Activated CD4-positive, CD25-positive, alpha-beta regulatory T cell treated with anti-CD3 and anti-CD28 coated beads, Interleukin-2, amount 50 U/mL, for 72 hours (primary cell): Measurements from ENCODE around the gene KCND3.
"Not testable (repeated sequence)": the region's sequence is repeated elsewhere in the genome, so short reads cannot be mapped to it uniquely, and the experiment has no call there.

Experiments used
- DNase-seq: peaks from one replicate; pipeline ENCODE4 v3.0.0; 2021

Gene KCND3

GRCh38 chr1:111802110-111802509 is 187.4 kb downstream of the KCND3 start:
- DNase-seq = no peak

DNA sequence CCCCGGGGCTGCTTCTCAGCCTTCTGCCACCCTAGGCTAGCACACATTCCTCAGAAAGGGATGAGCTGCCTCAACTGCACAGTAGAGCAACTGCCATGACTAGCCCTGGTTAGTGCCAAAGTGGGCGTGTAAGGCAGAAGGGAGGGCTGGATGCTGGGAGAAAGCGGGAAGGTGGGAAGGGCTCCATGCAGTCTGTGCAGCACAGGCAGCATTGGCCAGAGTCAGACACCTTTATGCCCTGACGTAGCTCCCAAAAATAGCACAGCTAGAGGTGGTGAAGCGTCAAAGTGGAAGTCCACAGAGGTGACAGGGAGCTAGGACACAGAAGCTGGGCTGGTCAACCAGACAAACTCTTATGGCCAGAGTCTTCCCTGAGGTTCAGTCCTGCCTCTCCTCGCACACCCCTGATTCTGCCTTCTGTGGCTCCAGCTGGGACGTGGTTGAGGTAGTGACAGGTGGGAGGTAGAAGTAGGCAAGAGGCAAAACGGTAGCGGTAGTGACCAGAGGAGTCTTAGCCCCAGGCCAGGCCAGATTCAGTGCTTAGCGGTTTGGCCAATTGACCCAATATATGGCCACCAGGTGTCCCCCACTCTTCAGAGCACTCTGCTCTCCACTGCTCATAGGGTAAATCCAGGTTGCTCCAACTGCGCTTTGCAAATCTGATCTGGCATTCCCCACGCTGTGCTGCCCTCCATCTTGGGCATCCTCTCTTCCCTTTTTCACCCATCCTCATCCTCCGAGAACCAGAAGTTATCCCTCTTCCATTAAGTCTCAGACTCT is 188.2 kb downstream of the KCND3 start:
- DNase-seq = no peak

GRCh38 chr1:111799722-111800121 is 189.7 kb downstream of the KCND3 start:
- not testable (repeated sequence) for DNase-seq

DNA sequence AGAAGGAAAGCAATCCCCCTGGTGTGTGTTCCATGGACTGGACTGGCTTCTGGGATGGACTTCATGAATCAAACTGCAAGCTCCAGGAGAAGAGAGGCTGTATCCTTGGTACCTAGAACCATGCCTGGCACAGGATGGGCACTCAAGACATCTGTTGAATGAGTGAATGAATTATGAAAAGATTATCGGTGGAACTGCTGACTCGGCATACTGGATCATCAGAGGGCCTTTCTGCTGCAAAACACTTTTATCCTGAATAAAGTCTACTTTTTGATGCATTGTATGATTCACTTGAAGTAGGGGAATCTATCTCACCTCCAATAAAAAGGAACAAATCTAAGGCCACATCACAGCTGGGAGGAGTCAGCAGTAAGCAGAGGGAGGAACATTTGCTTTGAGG is 190.9 kb downstream of the KCND3 start:
- no peak for DNase-seq

GRCh38 chr1:111795401-111795800 is 194.1 kb downstream of the KCND3 start:
- DNase-seq = no peak

DNA sequence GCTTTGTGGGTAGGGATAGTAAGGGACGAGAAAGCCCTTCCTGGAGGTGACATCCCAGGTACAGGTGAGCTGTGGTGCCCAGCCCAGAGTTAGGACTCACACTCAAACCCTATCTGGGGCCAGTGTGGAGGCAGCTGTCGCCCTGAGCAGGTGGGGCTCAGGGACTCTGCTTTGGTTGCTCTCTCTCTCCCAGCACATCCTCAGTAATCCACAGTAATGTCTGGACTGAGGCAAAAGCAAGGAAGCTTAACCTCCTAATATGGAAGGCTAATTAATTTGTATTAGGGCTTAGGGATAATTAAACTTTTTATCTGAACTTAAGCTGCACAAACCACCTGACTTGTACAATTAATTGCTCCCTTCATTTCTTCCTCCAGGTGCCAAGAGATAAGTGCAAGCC is 195.5 kb downstream of the KCND3 start:
- no peak for DNase-seq

DNA sequence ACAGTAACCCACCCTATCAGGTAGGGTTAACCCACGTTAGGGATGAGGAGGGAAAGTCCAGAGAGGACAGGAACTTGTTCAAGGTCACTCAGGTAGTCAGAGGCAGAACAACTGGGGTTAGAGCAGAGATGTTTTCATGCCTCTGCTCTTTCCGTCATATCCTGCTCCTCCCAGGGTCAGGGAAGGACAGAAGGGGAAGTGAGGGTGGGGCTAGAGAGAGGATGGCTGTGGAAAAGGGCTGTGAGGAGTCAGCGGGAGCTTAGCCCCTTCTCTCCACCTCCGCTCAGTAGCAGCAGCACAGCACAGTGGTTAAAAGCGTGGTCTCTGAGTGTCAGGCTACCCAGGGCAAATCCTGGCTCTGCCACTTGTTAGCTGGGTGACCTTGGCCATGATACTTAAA is 197.2 kb downstream of the KCND3 start:
- DNase-seq = no peak

DNA sequence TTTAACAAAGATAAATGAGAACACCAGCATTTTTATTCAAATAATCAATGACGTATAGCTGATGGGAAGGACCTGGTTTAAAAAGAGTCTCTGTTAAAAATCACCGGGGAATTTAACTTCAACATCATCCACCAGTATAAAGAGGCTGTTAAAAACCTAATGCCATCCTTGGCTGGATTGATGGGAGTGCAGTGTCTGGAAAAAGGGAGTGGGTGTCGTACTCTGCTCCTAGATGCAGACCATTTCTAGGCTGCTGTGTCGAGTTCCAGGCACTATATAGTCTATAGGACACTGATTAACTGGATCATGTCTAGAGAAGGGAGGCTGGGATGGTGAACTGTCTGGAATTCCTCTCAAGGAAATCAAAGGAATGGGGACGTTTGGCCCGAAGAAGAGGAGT is 197.7 kb downstream of the KCND3 start:
- DNase-seq = no peak

GRCh38 chr1:111789666-111790316 is 199.7 kb downstream of the KCND3 start:
- DNase-seq = no peak

GRCh38 chr1:111789142-111789541 is 200.3 kb downstream of the KCND3 start:
- DNase-seq = no peak

GRCh38 chr1:111786669-111787207 is 202.7 kb downstream of the KCND3 start:
- DNase-seq = no peak

DNA sequence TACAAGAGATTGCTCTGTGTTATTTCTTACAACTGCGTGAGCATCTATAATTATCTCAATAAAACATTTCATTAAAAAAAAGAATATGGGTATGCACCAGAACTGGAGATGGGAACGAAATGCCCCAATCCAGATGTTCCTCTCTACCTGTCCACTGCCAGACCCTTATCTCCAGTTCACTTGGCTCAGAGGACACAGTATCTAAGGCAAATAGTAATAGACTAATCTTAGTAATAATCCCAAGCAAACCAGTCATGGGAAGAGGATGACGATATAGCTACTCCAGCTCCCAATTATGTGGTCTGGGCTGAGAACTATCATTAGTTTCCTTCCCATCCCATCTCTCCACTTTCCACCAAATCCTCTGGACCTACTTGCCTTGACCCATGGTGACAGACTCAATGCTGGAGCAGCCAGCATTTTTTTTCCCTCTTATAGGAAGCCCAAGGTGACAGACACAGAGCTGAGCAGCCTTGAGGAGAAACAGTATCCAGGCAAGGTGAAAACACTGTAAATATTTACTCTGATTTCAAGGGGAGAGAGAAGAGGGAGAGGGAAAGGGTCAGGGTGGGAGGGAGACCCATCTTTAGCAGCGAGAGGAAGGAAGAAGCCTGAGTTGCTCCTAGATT is 205.1 kb downstream of the KCND3 start:
- DNase-seq = no peak

GRCh38 chr1:111779546-111779945 is 209.9 kb downstream of the KCND3 start:
- no peak for DNase-seq

DNA sequence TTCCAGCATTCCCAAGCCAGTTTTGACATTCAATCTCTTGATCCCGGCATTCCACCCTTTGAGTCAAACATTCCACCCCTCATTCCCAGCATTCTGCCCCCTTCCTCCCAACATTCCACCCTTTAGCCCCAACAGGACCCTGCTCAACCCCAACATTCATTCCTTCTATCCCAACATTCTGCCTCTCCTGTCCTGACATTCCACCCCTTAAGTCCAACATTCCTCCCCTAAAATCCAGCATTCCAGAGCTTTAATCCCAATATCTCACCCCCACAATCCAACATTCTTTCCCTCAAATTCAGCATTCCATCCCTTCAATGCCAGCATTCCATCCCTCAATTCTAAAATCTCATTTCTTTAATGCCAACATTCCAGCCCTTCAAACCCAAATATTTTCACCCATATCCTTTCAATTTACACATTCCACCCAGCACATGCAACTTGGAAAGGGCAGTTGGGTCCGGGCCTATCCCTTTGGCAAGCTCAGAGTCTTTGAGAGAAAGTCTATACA is 210.9 kb downstream of the KCND3 start:
- no peak for DNase-seq

- DNase-seq = no peak
Measured at GRCh38 chr1:111778066-111778465, 211.4 kb downstream of the KCND3 start.

GRCh38 chr1:111777301-111777700 is 212.2 kb downstream of the KCND3 start:
- no peak for DNase-seq

DNA sequence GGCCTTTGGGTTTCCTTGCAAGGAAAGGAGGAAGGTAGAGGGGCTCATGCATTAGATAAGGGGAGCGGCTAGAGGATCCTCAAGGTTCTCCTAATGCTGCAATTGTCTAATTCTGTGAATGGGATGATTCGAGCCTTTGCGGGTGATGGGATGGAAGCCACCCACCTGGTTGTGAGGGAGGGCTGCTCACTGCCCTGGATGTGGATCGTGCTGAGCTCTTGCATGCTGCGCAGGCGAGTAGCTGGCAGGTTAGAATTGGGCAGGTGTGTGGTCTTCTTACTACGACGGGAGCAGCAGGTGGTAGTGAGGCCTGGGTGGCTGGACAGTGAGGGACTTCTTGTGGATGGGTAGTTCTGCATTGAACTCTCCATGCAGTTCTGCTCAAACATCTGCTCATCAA is 212.6 kb downstream of the KCND3 start:
- DNase-seq = no peak

DNA sequence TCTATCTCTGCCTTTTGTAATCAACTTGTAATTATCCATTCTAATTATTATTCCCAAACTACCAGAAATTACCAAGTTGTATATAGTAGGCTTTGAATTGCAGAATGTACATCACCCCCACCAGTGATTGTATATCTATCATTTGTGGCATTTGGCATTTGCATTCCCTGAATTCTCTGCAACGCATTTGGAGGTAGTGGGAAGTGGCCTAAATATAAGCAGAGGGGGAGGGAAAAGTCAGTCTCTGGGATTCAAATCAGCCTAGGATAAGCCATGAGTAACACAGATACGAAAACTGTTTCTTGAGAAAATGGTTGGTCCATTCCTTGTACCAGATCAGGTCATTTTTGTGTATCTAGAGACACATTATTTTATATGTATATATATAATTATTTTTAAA is 213.1 kb downstream of the KCND3 start:
- no peak for DNase-seq

- no peak for DNase-seq
Measured at GRCh38 chr1:111775966-111776365, 213.5 kb downstream of the KCND3 start.

DNA sequence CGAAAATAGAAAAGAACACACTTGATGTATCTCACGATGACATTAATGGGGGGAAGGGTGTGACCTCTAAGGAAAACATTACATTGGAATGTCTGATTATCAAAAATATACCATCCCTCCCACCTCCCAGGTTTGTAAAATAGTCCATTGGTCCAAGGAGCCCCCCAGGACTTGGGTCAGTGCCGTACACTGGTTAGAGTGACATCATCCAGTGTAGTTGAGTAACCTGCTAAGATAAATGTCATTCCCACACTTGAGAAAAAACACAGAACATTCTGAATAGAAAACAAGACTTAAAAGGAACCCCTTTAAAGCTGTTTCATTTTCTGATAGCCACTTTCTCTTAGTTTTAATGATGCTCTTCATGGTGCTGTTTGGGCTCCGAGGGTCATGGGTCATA is 218.6 kb downstream of the KCND3 start:
- DNase-seq = no peak

- no peak for DNase-seq
Measured at GRCh38 chr1:111769517-111770146, 219.8 kb downstream of the KCND3 start.

DNA sequence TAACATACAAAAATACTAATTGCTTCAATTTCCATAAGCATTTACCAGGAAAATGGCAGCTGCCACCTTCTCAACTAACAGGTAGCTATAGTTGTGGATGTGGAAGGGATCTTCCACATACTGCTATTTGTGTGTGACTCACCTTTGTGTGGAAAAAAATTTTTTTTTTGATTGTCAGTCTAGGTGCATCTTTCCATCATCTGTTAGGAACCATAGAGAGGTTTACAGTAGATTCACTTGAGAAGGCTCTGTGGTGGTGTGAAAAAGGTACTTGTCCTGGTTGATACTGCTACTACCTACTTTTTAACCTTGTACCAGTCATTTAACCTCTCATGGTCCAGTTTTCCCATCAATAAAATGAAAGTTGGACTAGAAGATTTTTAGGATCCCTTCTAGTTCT is 220.8 kb downstream of the KCND3 start:
- no peak for DNase-seq

- no peak for DNase-seq
Measured at GRCh38 chr1:111768023-111768422, 221.4 kb downstream of the KCND3 start.
